B cell (primary cell): ENCODE measurements around the gene ZSCAN2.

Experiments used
- CTCF ChIP-seq: fragments of 200-600 bp; IDR thresholded peaks from one replicate; pipeline ENCODE4 v1.8.0; 2022; ENCODE audit warnings: antibody characterized with exemption, mild to moderate bottlenecking
- EZH2 ChIP-seq: IDR thresholded peaks from 2 replicates; pipeline ENCODE4 v1.6.1; 2012; ENCODE audit warnings: borderline replicate concordance, low read depth, mild to moderate bottlenecking, moderate library complexity, low read length; ENCODE audit not compliant: insufficient read depth, poor library complexity, severe bottlenecking

DNA sequence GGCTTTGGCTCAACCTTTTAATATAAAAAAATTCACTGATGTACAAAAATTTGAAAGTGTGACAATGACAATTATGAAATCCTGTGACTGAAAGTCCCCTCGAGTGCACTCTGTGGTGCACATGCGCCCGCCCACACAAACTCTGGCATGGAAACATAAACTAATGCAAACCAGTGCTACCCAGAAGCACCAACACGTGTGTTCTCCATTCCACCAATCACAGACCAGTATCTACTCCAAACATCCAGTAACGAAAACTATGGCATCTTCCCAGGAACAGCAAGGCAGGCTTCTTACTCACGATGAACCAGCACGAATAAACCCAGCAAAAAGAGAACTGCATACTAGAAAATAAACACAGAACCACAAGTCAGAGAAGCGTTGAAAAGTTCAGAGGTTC, 68.9 kb downstream of the ZSCAN2 start:
- TF ChIP-seq CTCF (no peak), EZH2 (no peak)
